Activated CD8-positive, alpha-beta memory T cell treated with anti-CD3 and anti-CD28 coated beads for 36 hours (primary cell): ENCODE results near the gene NT5C2. TPM values are rescaled to one million over a fixed set of nuclear protein-coding genes. Genes with fewer than 3 reads are reported as not detected.

ENCODE experiments used
- CTCF ChIA-PET: fragments of 350-600 bp; sonication (Branson Sonifier 250); formaldehyde crosslinking; loops from one replicate; lab custom pipeline; 2021; ENCODE audit warnings: antibody characterized with exemption; lab: Charles Lee
- POLR2A ChIA-PET: fragments of 350-600 bp; sonication (Branson Sonifier 250); formaldehyde crosslinking; loops from one replicate; lab custom pipeline; 2021; ENCODE audit warnings: antibody characterized with exemption; lab: Charles Lee
- total RNA-seq, 2 experiments: library from RNA; stranded (reverse); gene quantifications; one replicate each; pipeline ENCODE4 v1.2.3, GENCODE V29; 2021

Gene NT5C2
- total RNA-seq, 2 experiments from 2014 or later = 40.0 to 46.3 TPM

- CTCF ChIA-PET = no interaction called here
Observed at GRCh38 chr10:103109821-103110220, 83.3 kb downstream of the NT5C2 start.

GRCh38 chr10:103106539-103106938, 86.5 kb downstream of the NT5C2 start:
- CTCF ChIA-PET = interaction anchor here (0.7 kb wide), 1 partner anchor 81 kb away, joined by 3 read pairs; no protein-coding TSS in a partner anchor
- POLR2A ChIA-PET = no interaction called here

More at GRCh38 chr10:103109821-103110220, 83.3 kb downstream of the NT5C2 start:
- POLR2A ChIA-PET = interaction anchor here (0.6 kb wide), 1 partner anchor 231 kb away, joined by 3 read pairs; no protein-coding TSS in a partner anchor

GRCh38 chr10:103105462-103105861, 87.6 kb downstream of the NT5C2 start:
- ChIA-PET POLR2A (no interaction called here), CTCF (no interaction called here)

GRCh38 chr10:103104721-103105120, 88.4 kb downstream of the NT5C2 start:
- CTCF ChIA-PET = no interaction called here
- POLR2A ChIA-PET = no interaction called here

- CTCF ChIA-PET = no interaction called here
- POLR2A ChIA-PET = no interaction called here
Observed at GRCh38 chr10:103103989-103104388, 89.1 kb downstream of the NT5C2 start.

GRCh38 chr10:103102195-103102594, 90.9 kb downstream of the NT5C2 start:
- CTCF ChIA-PET = no interaction called here
- POLR2A ChIA-PET = interaction anchor here (0.6 kb wide), 1 partner anchor 182 kb away, joined by 3 read pairs; no protein-coding TSS in a partner anchor

- ChIA-PET CTCF (interaction anchor here (1.0 kb wide), 1 partner anchor 10 kb away, joined by 3 read pairs; no protein-coding TSS in a partner anchor), POLR2A (interaction anchor here (0.6 kb wide), 1 partner anchor 37 kb away, joined by 5 read pairs; no protein-coding TSS in a partner anchor)
Observed at GRCh38 chr10:103100620-103101019, 92.5 kb downstream of the NT5C2 start.

GRCh38 chr10:103098240-103098639, 94.8 kb downstream of the NT5C2 start:
- ChIA-PET POLR2A (no interaction called here), CTCF (no interaction called here)

- ChIA-PET CTCF (no interaction called here), POLR2A (no interaction called here)
Observed at GRCh38 chr10:103096130-103096529, 96.9 kb downstream of the NT5C2 start.

- POLR2A ChIA-PET = interaction anchor here (0.5 kb wide), 1 partner anchor 160 kb away, joined by 9 read pairs; no protein-coding TSS in a partner anchor
- CTCF ChIA-PET = no interaction called here
Observed at GRCh38 chr10:103095005-103095404, 98.1 kb downstream of the NT5C2 start.

- ChIA-PET CTCF (interaction anchor here (0.9 kb wide), 1 partner anchor 9 kb away, joined by 3 read pairs; no protein-coding TSS in a partner anchor), POLR2A (no interaction called here)
Observed at GRCh38 chr10:103090911-103091310, 102.2 kb downstream of the NT5C2 start.

- POLR2A ChIA-PET = no interaction called here
- CTCF ChIA-PET = no interaction called here
Observed at GRCh38 chr10:103089493-103089892, 103.6 kb downstream of the NT5C2 start.

GRCh38 chr10:103086799-103087198, 106.3 kb downstream of the NT5C2 start:
- CTCF ChIA-PET = interaction anchor here (0.7 to 1.0 kb wide), 2 partner anchors 19 to 135 kb away, joined by 3 to 4 read pairs; no protein-coding TSS in a partner anchor

GRCh38 chr10:103086261-103086660, 106.8 kb downstream of the NT5C2 start:
- ChIA-PET CTCF (no interaction called here), POLR2A (no interaction called here)

More at GRCh38 chr10:103086799-103087198, 106.3 kb downstream of the NT5C2 start:
- POLR2A ChIA-PET = interaction anchor here (0.6 kb wide), 1 partner anchor 149 kb away, joined by 3 read pairs; no protein-coding TSS in a partner anchor

GRCh38 chr10:103083977-103084320, 109.1 kb downstream of the NT5C2 start:
- CTCF ChIA-PET = interaction anchor here (1.1 kb wide), 1 partner anchor 161 kb away, joined by 3 read pairs; no protein-coding TSS in a partner anchor
- POLR2A ChIA-PET = no interaction called here

GRCh38 chr10:103083266-103083976, 109.7 kb downstream of the NT5C2 start:
- ChIA-PET POLR2A (no interaction called here), CTCF (interaction anchor here (0.5 to 1.1 kb wide), 2 partner anchors 91 to 161 kb away, joined by 3 to 6 read pairs; no protein-coding TSS in a partner anchor)

GRCh38 chr10:103082683-103083082, 110.4 kb downstream of the NT5C2 start:
- ChIA-PET CTCF (interaction anchor here (1.1 kb wide), 1 partner anchor 162 kb away, joined by 3 read pairs; no protein-coding TSS in a partner anchor), POLR2A (no interaction called here)

GRCh38 chr10:103080891-103081581, 112.0 kb downstream of the NT5C2 start:
- CTCF ChIA-PET = interaction anchor here (0.6 kb wide), 1 partner anchor 158 kb away, joined by 3 read pairs; no protein-coding TSS in a partner anchor
- POLR2A ChIA-PET = no interaction called here

GRCh38 chr10:103079946-103080345, 113.1 kb downstream of the NT5C2 start:
- CTCF ChIA-PET = no interaction called here
- POLR2A ChIA-PET = no interaction called here

- ChIA-PET CTCF (no interaction called here), POLR2A (no interaction called here)
Observed at GRCh38 chr10:103079100-103079499, 114.0 kb downstream of the NT5C2 start.
